Measurements from ENCODE around the gene KRTAP9-1.

Gene KRTAP9-1

GRCh38 chr17:41168121-41168520, 21.6 kb upstream of the KRTAP9-1 start, which contains the start of gene KRTAP4-3:
Gene KRTAP4-3 (minus strand): TSS chr17:41168221. CDS start chr17:41168172, 49 bp downstream.
- no peaks in the 10 kb centered on the region for H3K36me3 ChIP-seq (ENCODE audit: control insufficient read depth, insufficient read depth, low read length)
- no peak within 1 kb of the TSS for H3K9ac ChIP-seq
- no peak within 1 kb of the TSS for H3K4me3 ChIP-seq (ENCODE audit: low read depth, low read length)
- no peaks in the 10 kb centered on the region for H3K79me2 ChIP-seq
- no peak within 1 kb of the TSS for H3K4me2 ChIP-seq (ENCODE audit: low read length)
- TF ChIP-seq, protein P1, sequence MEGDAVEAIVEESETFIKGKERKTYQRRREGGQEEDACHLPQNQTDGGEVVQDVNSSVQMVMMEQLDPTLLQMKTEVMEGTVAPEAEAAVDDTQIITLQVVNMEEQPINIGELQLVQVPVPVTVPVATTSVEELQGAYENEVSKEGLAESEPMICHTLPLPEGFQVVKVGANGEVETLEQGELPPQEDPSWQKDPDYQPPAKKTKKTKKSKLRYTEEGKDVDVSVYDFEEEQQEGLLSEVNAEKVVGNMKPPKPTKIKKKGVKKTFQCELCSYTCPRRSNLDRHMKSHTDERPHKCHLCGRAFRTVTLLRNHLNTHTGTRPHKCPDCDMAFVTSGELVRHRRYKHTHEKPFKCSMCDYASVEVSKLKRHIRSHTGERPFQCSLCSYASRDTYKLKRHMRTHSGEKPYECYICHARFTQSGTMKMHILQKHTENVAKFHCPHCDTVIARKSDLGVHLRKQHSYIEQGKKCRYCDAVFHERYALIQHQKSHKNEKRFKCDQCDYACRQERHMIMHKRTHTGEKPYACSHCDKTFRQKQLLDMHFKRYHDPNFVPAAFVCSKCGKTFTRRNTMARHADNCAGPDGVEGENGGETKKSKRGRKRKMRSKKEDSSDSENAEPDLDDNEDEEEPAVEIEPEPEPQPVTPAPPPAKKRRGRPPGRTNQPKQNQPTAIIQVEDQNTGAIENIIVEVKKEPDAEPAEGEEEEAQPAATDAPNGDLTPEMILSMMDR (IDR thresholded peaks at IDR 0.05), result no peak
- no peaks in the 10 kb centered on the region for H3K9me3 ChIP-seq (ENCODE audit: control insufficient read depth, low read length)
- H3K4me1 ChIP-seq, result no peaks in the 10 kb centered on the region
- H3K27me3 ChIP-seq (ENCODE audit: control insufficient read depth, insufficient read depth, low read length), result no peaks in the 10 kb centered on the region
- no peak within 1 kb of the TSS for H3K27ac ChIP-seq
- H2AFZ ChIP-seq, result no peak within 1 kb of the TSS

DNA sequence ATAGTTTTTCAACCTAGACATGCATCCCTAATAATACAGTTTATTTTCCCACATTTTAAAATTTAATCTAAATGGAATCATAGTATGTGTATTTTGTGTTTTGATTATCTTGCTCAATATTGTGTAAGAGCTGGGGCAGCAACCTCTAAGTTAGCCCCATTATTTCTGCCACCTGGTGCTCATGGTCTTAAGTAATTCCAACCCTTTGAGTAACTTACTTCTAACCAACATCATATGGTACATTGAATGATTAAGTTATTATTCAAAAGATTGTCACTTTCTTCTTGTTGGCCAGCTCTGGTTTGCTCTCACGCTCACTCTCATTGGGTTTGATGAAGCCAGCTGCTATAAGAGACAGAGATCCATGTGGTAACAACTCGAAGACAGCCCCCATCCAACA, 17.8 kb upstream of the KRTAP9-1 start:
- H3K9me3 ChIP-seq (ENCODE audit: control insufficient read depth, low read length), result no peaks in the 10 kb centered on the region
- H3K9ac ChIP-seq, result no peak overlapping the region
- no peak overlapping the region for H3K4me2 ChIP-seq (ENCODE audit: low read length)
- no peak overlapping the region for H2AFZ ChIP-seq
- H3K4me1 ChIP-seq, result no peaks in the 10 kb centered on the region
- H3K79me2 ChIP-seq, result no peaks in the 10 kb centered on the region
- no peaks in the 10 kb centered on the region for H3K36me3 ChIP-seq (ENCODE audit: control insufficient read depth, insufficient read depth, low read length)
- H3K4me3 ChIP-seq (ENCODE audit: low read depth, low read length), result no peak overlapping the region
- no peaks in the 10 kb centered on the region for H3K27me3 ChIP-seq (ENCODE audit: control insufficient read depth, insufficient read depth, low read length)
- TF ChIP-seq, protein P1 (IDR thresholded peaks at IDR 0.05), result no peak
- no peak overlapping the region for H3K27ac ChIP-seq

DNA sequence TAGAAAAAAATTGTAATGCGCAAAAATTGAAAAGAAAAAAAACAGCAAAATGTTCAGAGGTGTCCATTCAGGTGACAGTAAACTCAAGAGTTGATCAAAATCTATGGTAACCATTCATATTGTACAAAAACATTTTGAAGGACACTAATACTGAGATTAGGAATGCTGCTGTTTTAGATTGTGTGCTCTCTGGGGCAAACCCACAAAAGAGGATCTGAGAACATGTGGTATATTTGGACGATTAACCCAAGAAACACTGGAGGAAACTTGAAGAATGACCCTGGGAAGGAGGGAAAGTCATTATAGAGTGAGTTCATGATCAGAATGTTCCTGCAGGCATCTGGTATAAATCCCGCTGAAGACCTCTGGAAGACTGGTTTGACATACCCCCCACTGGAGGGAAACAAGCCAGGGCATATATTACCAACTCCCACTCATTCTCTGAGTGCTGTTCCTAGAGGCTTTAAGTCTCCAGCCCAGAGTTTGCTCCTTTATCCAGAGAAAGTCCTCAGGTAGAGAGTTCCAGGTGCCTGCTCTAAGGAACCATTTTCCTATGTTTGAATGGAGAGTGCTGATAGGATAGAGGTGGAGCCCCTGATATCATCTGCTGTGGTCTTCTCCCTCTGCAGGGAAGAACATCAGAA, 12.8 kb upstream of the KRTAP9-1 start:
- Histone ChIP-seq H3K4me3 (ENCODE audit: low read depth, low read length) (no peak overlapping the region), H3K4me1 (no peaks in the 10 kb centered on the region), H3K4me2 (ENCODE audit: low read length) (no peak overlapping the region), H3K27ac (no peak overlapping the region), H3K79me2 (no peaks in the 10 kb centered on the region), H3K27me3 (ENCODE audit: control insufficient read depth, insufficient read depth, low read length) (no peaks in the 10 kb centered on the region), H3K36me3 (ENCODE audit: control insufficient read depth, insufficient read depth, low read length) (no peaks in the 10 kb centered on the region), H2AFZ (no peak overlapping the region), H3K9ac (no peak overlapping the region), H3K9me3 (ENCODE audit: control insufficient read depth, low read length) (no peaks in the 10 kb centered on the region)
- TF ChIP-seq, protein P1 (IDR thresholded peaks at IDR 0.05), result no peak

GRCh38 chr17:41177727-41178271, 11.9 kb upstream of the KRTAP9-1 start, which contains the start of gene KRTAP4-2:
Gene KRTAP4-2 (minus strand): TSS chr17:41178221. CDS start chr17:41178164, 57 bp downstream.
- no peaks in the 10 kb centered on the region for H3K36me3 ChIP-seq (ENCODE audit: control insufficient read depth, insufficient read depth, low read length)
- H3K27me3 ChIP-seq (ENCODE audit: control insufficient read depth, insufficient read depth, low read length), result no peaks in the 10 kb centered on the region
- no peak within 1 kb of the TSS for H3K4me2 ChIP-seq (ENCODE audit: low read length)
- TF ChIP-seq, protein P1 (IDR thresholded peaks at IDR 0.05), result no peak
- H3K9ac ChIP-seq, result no peak within 1 kb of the TSS
- H2AFZ ChIP-seq, result no peak within 1 kb of the TSS
- no peak within 1 kb of the TSS for H3K27ac ChIP-seq
- no peaks in the 10 kb centered on the region for H3K9me3 ChIP-seq (ENCODE audit: control insufficient read depth, low read length)
- no peaks in the 10 kb centered on the region for H3K79me2 ChIP-seq
- H3K4me3 ChIP-seq (ENCODE audit: low read depth, low read length), result no peak within 1 kb of the TSS
- no peaks in the 10 kb centered on the region for H3K4me1 ChIP-seq

DNA sequence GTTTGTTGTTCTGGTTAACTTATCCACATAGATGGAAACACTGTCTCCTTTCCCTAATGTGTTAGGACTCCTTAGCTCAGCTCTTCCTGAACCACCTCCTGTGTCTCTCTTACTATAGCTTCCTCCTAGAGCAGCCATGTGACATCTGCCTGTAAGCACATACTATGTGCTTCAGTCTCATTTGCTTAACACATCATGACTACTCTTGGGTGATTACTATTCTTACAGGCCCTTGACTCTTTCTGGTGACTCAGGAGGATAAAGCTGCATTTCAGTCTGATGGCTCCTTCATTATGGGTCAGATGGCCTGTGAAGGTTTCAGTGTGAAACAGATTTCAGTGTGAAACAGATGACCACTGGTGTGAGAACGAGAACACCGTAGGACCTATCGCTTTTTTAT, 11.3 kb upstream of the KRTAP9-1 start:
- Histone ChIP-seq H2AFZ (no peak overlapping the region), H3K27ac (no peak overlapping the region), H3K4me1 (no peaks in the 10 kb centered on the region), H3K9me3 (ENCODE audit: control insufficient read depth, low read length) (no peaks in the 10 kb centered on the region), H3K4me2 (ENCODE audit: low read length) (no peak overlapping the region), H3K4me3 (ENCODE audit: low read depth, low read length) (no peak overlapping the region), H3K79me2 (no peaks in the 10 kb centered on the region), H3K27me3 (ENCODE audit: control insufficient read depth, insufficient read depth, low read length) (no peaks in the 10 kb centered on the region), H3K9ac (no peak overlapping the region), H3K36me3 (ENCODE audit: control insufficient read depth, insufficient read depth, low read length) (no peaks in the 10 kb centered on the region)
- TF ChIP-seq, protein P1 (IDR thresholded peaks at IDR 0.05), result no peak
